A673 (cell line): ENCODE data around the gene AFF2.

Source experiments
- CTCF ChIP-seq: fragments of 300-800, 200-600 bp; sonication (generic); conservative IDR thresholded peaks from 2 replicates; pipeline ENCODE4 v1.5.1; 2017; ENCODE audit warnings: low read depth, mild to moderate bottlenecking, antibody characterized with exemption, low read length, moderate library complexity, mixed read lengths
- EZH2 ChIP-seq: fragments of 200-600 bp; sonication (generic); IDR thresholded peaks from 2 replicates; pipeline ENCODE4 v1.6.1; 2017; ENCODE audit warnings: borderline replicate concordance, low read depth, mild to moderate bottlenecking, mixed read lengths, antibody characterized with exemption, low read length; ENCODE audit not compliant: poor library complexity, severe bottlenecking

GRCh38 chrX:148960060-148960459 lies 459.6 kb downstream of the AFF2 start:
- TF ChIP-seq CTCF (no peak), EZH2 (no peak)
